Stimulated activated CD8-positive, alpha-beta memory T cell treated with anti-CD3 and anti-CD28 coated beads, Interleukin-12 subunit alpha, Interleukin-12 subunit beta, amount 100 ng/mL, for 4 hours (primary cell): Measurements from ENCODE around the gene CDC14A.
"Not testable (repeated sequence)": the region's sequence is repeated elsewhere in the genome, so short reads cannot be mapped to it uniquely, and the experiment has no call there.

Source experiments
- DNase-seq: peaks from one replicate; pipeline ENCODE4 v3.0.0-alpha.2; 2020; ENCODE audit warnings: low read depth

CDC14A gene

GRCh38 chr1:100364697-100365096 lies 12.4 kb downstream of the CDC14A start:
- DNase-seq, result no peak

- DNase-seq, result no peak
Measured at GRCh38 chr1:100366209-100366525, 13.9 kb downstream of the CDC14A start.

GRCh38 chr1:100369339-100369738 lies 17.0 kb downstream of the CDC14A start:
- DNase-seq, result not testable (repeated sequence)

GRCh38 chr1:100373953-100374352 lies 21.6 kb downstream of the CDC14A start:
- not testable (repeated sequence) for DNase-seq

GRCh38 chr1:100376890-100377289 lies 24.6 kb downstream of the CDC14A start:
- not testable (repeated sequence) for DNase-seq

GRCh38 chr1:100377590-100378361 lies 25.5 kb downstream of the CDC14A start:
- DNase-seq, result no peak

GRCh38 chr1:100378956-100379355 lies 26.6 kb downstream of the CDC14A start:
- no peak for DNase-seq

- no peak for DNase-seq
Measured at GRCh38 chr1:100380635-100381034, 28.3 kb downstream of the CDC14A start.

- DNase-seq, result no peak
Measured at GRCh38 chr1:100382657-100383056, 30.4 kb downstream of the CDC14A start.

- DNase-seq, result no peak
Measured at GRCh38 chr1:100383743-100384405, 31.6 kb downstream of the CDC14A start.

- no peak for DNase-seq
Measured at GRCh38 chr1:100387209-100387608, 34.9 kb downstream of the CDC14A start.

- DNase-seq, result no peak
Measured at GRCh38 chr1:100387657-100388350, 35.5 kb downstream of the CDC14A start.

GRCh38 chr1:100390531-100390930 lies 38.2 kb downstream of the CDC14A start:
- DNase-seq, result no peak

GRCh38 chr1:100391675-100392074 lies 39.4 kb downstream of the CDC14A start:
- DNase-seq, result no peak

GRCh38 chr1:100392756-100393155 lies 40.5 kb downstream of the CDC14A start:
- DNase-seq, result no peak

GRCh38 chr1:100394285-100394684 lies 42.0 kb downstream of the CDC14A start:
- no peak for DNase-seq

- no peak for DNase-seq
Measured at GRCh38 chr1:100395913-100396312, 43.6 kb downstream of the CDC14A start.

- DNase-seq, result no peak
Measured at GRCh38 chr1:100396651-100397050, 44.3 kb downstream of the CDC14A start.

- no peak for DNase-seq
Measured at GRCh38 chr1:100397681-100398080, 45.4 kb downstream of the CDC14A start.

GRCh38 chr1:100398648-100399047 lies 46.3 kb downstream of the CDC14A start:
- no peak for DNase-seq

GRCh38 chr1:100400404-100400803 lies 48.1 kb downstream of the CDC14A start:
- peak; percentile 9 for DNase-seq

GRCh38 chr1:100404821-100405220 lies 52.5 kb downstream of the CDC14A start:
- no peak for DNase-seq

- DNase-seq, result not testable (repeated sequence)
Measured at GRCh38 chr1:100405902-100406301, 53.6 kb downstream of the CDC14A start.
